GM21526 (cell line): ENCODE results near the gene FTCDNL1.

Experiments
- ATAC-seq: cut with Tn5 transposase; IDR thresholded peaks from one replicate; pipeline ENCODE4 v1.9.1; 2021; ENCODE audit warnings: moderate library complexity; ENCODE audit not compliant: unreplicated experiment, low FRiP score

FTCDNL1 gene

GRCh38 chr2:199744260-199744659 is 106.7 kb downstream of the FTCDNL1 start:
- no peak for ATAC-seq

- no peak for ATAC-seq
Measured at GRCh38 chr2:199743415-199744120, 107.4 kb downstream of the FTCDNL1 start.

GRCh38 chr2:199742884-199743283 is 108.1 kb downstream of the FTCDNL1 start:
- ATAC-seq, result no peak

GRCh38 chr2:199740111-199740428 is 110.9 kb downstream of the FTCDNL1 start:
- ATAC-seq, result no peak

- peak; percentile 70 for ATAC-seq
Measured at GRCh38 chr2:199739413-199740110, 111.4 kb downstream of the FTCDNL1 start.

GRCh38 chr2:199738727-199739412 is 112.1 kb downstream of the FTCDNL1 start:
- ATAC-seq, result no peak

- no peak for ATAC-seq
Measured at GRCh38 chr2:199734651-199735050, 116.3 kb downstream of the FTCDNL1 start.

GRCh38 chr2:199734011-199734410 is 117.0 kb downstream of the FTCDNL1 start:
- ATAC-seq, result no peak

GRCh38 chr2:199727801-199728200 is 123.2 kb downstream of the FTCDNL1 start:
- ATAC-seq, result no peak

GRCh38 chr2:199727306-199727705 is 123.7 kb downstream of the FTCDNL1 start:
- ATAC-seq, result no peak

GRCh38 chr2:199718074-199718473 is 132.9 kb downstream of the FTCDNL1 start:
- ATAC-seq, result no peak

- no peak for ATAC-seq
Measured at GRCh38 chr2:199717587-199717907, 133.4 kb downstream of the FTCDNL1 start.

GRCh38 chr2:199716807-199717586 is 134.0 kb downstream of the FTCDNL1 start:
- no peak for ATAC-seq

GRCh38 chr2:199713746-199714145 is 137.2 kb downstream of the FTCDNL1 start:
- ATAC-seq, result no peak

- ATAC-seq, result no peak
Measured at GRCh38 chr2:199710551-199710950, 140.4 kb downstream of the FTCDNL1 start.
